ENCODE measurements around the gene NDUFA1.
"Not testable (repeated sequence)": the region's sequence is repeated elsewhere in the genome, so short reads cannot be mapped to it uniquely, and the experiment has no call there.

Gene NDUFA1

GRCh38 chrX:119919835-119920585 is 48.4 kb downstream of the NDUFA1 start:
- H3K36me3 ChIP-seq (ENCODE audit: insufficient read depth, low read length) = no peaks in the 10 kb centered on the region
- H3K9me3 ChIP-seq (replicated peaks; ENCODE audit: low read length) = no peaks in the 10 kb centered on the region
- H3K4me2 ChIP-seq (ENCODE audit: low read length) = no peak overlapping the region
- H3K9ac ChIP-seq (ENCODE audit: low read depth, low read length) = no peak overlapping the region
- H3K4me1 ChIP-seq (ENCODE audit: control insufficient read depth, insufficient read depth, low read length) = no peaks in the 10 kb centered on the region
- H3K27me3 ChIP-seq (ENCODE audit: control insufficient read depth, insufficient read depth, low read length) = no peaks in the 10 kb centered on the region
- no peak overlapping the region for H3K4me3 ChIP-seq (ENCODE audit: low read length)

GRCh38 chrX:119922391-119922790 is 50.8 kb downstream of the NDUFA1 start:
- H3K9ac ChIP-seq (ENCODE audit: low read depth, low read length); H3K4me3 ChIP-seq (ENCODE audit: low read length); H3K36me3 ChIP-seq (ENCODE audit: insufficient read depth, low read length); H3K27me3 ChIP-seq (ENCODE audit: control insufficient read depth, insufficient read depth, low read length); H3K4me1 ChIP-seq (ENCODE audit: control insufficient read depth, insufficient read depth, low read length); H3K9me3 ChIP-seq (replicated peaks; ENCODE audit: low read length); H3K4me2 ChIP-seq (ENCODE audit: low read length): not testable (repeated sequence)
